ENCODE results near the gene SPG21. TPM values are rescaled to one million over a fixed set of nuclear protein-coding genes. Genes with fewer than 3 reads are reported as not detected.

Gene SPG21
- total and polyA plus RNA-seq, 2 of the 13 experiments (the other 11 are each of a cell fraction or from before 2014, with no cell fraction given) = 36.7 to 42.4 TPM

DNA sequence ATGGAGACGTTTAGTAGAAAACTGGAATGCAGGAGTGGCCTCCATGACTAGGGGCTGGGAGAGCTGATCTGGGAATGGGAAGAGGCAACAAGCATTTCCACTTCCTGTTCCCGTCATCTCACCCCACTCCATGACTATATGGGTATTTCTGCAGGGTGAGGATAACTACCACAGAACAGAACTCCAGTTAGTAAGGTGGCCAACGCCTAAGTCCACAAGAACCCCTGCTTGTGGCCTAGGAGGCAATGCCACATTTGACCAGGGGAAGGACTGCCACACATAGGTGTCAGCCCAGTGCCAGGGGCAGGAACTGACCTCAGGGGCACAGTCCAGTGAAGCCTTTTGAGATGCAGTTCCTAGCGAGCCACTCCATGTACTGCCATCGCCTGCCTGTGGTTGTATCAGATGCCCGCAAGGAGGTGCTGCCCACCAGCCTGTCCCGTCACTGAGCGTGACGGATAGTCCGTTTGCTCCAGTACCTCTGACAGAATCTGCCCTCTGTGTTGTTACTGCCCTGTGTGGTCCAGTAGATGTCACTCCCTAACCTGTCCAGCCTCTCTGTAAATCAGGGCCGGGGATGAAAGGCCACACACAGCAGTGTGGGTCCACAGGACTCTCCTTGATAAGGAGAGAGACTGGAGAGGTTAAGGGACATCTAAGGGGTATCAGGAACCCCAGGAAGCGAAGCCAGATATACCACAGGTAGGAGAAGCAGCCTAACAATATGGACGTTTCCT, 43.3 kb upstream of the SPG21 start (continued):
- TF ChIP-seq, protein P1, sequence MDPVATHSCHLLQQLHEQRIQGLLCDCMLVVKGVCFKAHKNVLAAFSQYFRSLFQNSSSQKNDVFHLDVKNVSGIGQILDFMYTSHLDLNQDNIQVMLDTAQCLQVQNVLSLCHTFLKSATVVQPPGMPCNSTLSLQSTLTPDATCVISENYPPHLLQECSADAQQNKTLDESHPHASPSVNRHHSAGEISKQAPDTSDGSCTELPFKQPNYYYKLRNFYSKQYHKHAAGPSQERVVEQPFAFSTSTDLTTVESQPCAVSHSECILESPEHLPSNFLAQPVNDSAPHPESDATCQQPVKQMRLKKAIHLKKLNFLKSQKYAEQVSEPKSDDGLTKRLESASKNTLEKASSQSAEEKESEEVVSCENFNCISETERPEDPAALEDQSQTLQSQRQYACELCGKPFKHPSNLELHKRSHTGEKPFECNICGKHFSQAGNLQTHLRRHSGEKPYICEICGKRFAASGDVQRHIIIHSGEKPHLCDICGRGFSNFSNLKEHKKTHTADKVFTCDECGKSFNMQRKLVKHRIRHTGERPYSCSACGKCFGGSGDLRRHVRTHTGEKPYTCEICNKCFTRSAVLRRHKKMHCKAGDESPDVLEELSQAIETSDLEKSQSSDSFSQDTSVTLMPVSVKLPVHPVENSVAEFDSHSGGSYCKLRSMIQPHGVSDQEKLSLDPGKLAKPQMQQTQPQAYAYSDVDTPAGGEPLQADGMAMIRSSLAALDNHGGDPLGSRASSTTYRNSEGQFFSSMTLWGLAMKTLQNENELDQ (CRISPR knock-in tag; IDR thresholded peaks at IDR 0.05; ENCODE audit: borderline replicate concordance) = no peak
- TF ChIP-seq ZBTB21 (CRISPR knock-in tag; IDR thresholded peaks at IDR 0.05) (no peak; the same call in 1 of the 2 replicates), CAMTA2 (CRISPR knock-in tag; IDR thresholded peaks at IDR 0.05; ENCODE audit: borderline replicate concordance) (no peak), ARNT (IDR thresholded peaks at IDR 0.05) (no peak), CBX2 (IDR thresholded peaks at IDR 0.05; ENCODE audit: low read depth, low read length) (no peak), CBX2 (CRISPR knock-in tag; IDR thresholded peaks at IDR 0.05; ENCODE audit: low read depth) (no peak), HDAC1 (CRISPR knock-in tag; IDR thresholded peaks at IDR 0.05) (peak; percentile 72), ZNF3 (CRISPR knock-in tag; IDR thresholded peaks at IDR 0.05) (no peak), ZNF670 (CRISPR knock-in tag; IDR thresholded peaks at IDR 0.05; ENCODE audit: borderline replicate concordance) (peak; percentile 59; the same call in 1 of the 2 replicates), ZNF256 (CRISPR knock-in tag; conservative IDR thresholded peaks at IDR 0.05) (no peak), ZNF383 (CRISPR knock-in tag; IDR thresholded peaks at IDR 0.05; ENCODE audit: borderline replicate concordance) (no peak), ZNF543 (CRISPR knock-in tag; IDR thresholded peaks at IDR 0.05) (no peak), ZNF235 (CRISPR knock-in tag; IDR thresholded peaks at IDR 0.05; ENCODE audit: borderline replicate concordance) (no peak), ZNF83 (CRISPR knock-in tag; IDR thresholded peaks at IDR 0.05; ENCODE audit: borderline replicate concordance) (peak; percentile 37; the same call in 1 of the 2 replicates), NR2F6 (IDR thresholded peaks at IDR 0.05) (peak; percentile 51; the same call in 1 of the 2 replicates), NR2F6 (CRISPR knock-in tag; IDR thresholded peaks at IDR 0.05) (peak; percentile 76; the same call in 1 of the 2 replicates)
- TF ChIP-seq, protein P2, sequence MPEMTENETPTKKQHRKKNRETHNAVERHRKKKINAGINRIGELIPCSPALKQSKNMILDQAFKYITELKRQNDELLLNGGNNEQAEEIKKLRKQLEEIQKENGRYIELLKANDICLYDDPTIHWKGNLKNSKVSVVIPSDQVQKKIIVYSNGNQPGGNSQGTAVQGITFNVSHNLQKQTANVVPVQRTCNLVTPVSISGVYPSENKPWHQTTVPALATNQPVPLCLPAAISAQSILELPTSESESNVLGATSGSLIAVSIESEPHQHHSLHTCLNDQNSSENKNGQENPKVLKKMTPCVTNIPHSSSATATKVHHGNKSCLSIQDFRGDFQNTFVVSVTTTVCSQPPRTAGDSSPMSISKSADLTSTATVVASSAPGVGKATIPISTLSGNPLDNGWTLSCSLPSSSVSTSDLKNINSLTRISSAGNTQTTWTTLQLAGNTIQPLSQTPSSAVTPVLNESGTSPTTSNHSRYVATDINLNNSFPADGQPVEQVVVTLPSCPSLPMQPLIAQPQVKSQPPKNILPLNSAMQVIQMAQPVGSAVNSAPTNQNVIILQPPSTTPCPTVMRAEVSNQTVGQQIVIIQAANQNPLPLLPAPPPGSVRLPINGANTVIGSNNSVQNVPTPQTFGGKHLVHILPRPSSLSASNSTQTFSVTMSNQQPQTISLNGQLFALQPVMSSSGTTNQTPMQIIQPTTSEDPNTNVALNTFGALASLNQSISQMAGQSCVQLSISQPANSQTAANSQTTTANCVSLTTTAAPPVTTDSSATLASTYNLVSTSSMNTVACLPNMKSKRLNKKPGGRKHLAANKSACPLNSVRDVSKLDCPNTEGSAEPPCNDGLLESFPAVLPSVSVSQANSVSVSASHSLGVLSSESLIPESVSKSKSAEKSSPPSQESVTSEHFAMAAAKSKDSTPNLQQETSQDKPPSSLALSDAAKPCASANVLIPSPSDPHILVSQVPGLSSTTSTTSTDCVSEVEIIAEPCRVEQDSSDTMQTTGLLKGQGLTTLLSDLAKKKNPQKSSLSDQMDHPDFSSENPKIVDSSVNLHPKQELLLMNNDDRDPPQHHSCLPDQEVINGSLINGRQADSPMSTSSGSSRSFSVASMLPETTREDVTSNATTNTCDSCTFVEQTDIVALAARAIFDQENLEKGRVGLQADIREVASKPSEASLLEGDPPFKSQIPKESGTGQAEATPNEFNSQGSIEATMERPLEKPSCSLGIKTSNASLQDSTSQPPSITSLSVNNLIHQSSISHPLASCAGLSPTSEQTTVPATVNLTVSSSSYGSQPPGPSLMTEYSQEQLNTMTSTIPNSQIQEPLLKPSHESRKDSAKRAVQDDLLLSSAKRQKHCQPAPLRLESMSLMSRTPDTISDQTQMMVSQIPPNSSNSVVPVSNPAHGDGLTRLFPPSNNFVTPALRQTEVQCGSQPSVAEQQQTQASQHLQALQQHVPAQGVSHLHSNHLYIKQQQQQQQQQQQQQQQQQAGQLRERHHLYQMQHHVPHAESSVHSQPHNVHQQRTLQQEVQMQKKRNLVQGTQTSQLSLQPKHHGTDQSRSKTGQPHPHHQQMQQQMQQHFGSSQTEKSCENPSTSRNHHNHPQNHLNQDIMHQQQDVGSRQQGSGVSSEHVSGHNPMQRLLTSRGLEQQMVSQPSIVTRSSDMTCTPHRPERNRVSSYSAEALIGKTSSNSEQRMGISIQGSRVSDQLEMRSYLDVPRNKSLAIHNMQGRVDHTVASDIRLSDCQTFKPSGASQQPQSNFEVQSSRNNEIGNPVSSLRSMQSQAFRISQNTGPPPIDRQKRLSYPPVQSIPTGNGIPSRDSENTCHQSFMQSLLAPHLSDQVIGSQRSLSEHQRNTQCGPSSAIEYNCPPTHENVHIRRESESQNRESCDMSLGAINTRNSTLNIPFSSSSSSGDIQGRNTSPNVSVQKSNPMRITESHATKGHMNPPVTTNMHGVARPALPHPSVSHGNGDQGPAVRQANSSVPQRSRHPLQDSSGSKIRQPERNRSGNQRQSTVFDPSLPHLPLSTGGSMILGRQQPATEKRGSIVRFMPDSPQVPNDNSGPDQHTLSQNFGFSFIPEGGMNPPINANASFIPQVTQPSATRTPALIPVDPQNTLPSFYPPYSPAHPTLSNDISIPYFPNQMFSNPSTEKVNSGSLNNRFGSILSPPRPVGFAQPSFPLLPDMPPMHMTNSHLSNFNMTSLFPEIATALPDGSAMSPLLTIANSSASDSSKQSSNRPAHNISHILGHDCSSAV (CRISPR knock-in tag; IDR thresholded peaks at IDR 0.05; ENCODE audit: borderline replicate concordance) = no peak
- TF ChIP-seq, protein P3, sequence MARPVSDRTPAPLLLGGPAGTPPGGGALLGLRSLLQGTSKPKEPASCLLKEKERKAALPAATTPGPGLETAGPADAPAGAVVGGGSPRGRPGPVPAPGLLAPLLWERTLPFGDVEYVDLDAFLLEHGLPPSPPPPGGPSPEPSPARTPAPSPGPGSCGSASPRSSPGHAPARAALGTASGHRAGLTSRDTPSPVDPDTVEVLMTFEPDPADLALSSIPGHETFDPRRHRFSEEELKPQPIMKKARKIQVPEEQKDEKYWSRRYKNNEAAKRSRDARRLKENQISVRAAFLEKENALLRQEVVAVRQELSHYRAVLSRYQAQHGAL (CRISPR knock-in tag; IDR thresholded peaks at IDR 0.05; ENCODE audit: not compliant biosample characterization) = no peak
